GM12873 (cell line): ENCODE measurements around the gene APP.

ENCODE experiments used
- CTCF ChIP-seq: IDR thresholded peaks from 2 replicates; pipeline ENCODE4 v1.5.1; 2012; ENCODE audit warnings: low read depth, mild to moderate bottlenecking, moderate library complexity, low read length, control low read depth; ENCODE audit not compliant: insufficient read depth; ENCODE audit errors: missing control alignments

Gene APP

DNA sequence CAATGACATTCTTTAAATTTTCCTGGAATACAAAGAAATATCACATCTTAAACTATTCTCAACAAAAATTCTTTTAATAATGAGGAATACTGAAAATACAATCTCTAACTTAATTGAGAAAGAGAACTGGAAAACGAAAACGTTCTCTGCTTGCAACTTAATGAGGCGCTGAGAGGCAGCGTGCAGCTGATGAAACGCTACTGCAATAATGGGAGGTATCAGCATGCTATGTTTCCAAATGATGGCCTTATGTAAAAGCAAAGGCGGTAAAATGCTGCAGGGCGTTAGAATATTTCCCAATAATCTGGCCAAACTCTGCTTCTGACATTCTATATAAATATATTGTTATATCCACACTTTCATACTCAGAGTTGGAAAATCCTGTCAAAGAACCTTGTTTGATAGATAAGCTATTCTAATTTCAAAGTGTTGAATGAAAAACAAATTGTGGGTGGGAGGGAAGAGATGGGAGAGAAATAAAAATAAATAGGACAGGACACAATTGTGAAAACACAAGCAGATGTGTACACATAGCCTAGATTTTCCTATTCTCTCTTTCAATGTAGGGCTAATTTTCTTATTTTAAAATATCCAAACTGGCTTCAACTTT, 70.9 kb downstream of the APP start:
- TF ChIP-seq CTCF, result no peak

- TF ChIP-seq CTCF, result no peak
These were observed 71.7 kb downstream of the APP start for GRCh38 chr21:26098772-26099397.

DNA sequence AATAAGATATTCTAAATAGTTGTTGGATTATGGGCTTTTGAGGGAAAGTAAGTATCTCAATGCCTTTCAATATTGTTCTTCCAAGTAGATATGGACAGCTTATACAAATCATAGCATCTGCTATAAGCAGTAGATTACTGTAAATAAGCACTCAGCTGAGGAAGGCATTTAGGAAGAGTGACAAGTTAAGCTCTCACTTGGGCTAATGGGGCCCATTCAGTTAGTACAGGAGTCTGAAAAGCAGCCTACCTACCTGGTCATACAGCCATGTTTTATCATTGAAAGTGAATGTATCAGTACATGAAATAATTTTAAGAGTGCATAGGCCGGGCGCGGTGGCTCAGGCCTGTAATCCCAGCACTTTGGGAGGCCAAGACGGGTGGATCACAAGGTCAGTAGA, 73.1 kb downstream of the APP start:
- TF ChIP-seq CTCF, result no peak

- no peak for TF ChIP-seq CTCF
These were observed 73.8 kb downstream of the APP start for GRCh38 chr21:26096494-26097371.

DNA sequence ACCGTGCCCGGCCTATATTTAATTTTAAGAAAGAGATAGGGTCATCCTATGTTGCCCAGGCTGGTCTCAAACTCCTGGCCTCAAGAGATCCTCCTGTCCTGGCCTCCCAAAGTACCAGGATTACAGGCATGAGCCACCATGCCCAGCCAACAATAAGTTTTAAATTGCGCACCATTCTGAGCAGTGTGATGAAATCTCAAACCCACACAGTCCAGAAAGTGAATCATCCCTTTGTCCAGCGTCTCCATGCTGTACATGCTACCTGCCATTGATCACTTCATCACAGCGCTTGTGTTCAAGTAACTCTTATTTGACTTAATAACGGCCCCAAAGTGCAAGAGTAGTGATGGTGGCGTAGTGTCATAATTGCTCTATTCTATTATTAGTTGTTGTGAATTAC, 75.4 kb downstream of the APP start:
- no peak for TF ChIP-seq CTCF

GRCh38 chr21:26093122-26093521, 77.4 kb downstream of the APP start:
- TF ChIP-seq CTCF, result no peak

- no peak for TF ChIP-seq CTCF
These were observed 79.0 kb downstream of the APP start for GRCh38 chr21:26091480-26092018.
